Measurements from ENCODE around the gene CELSR2.

CELSR2 gene

DNA sequence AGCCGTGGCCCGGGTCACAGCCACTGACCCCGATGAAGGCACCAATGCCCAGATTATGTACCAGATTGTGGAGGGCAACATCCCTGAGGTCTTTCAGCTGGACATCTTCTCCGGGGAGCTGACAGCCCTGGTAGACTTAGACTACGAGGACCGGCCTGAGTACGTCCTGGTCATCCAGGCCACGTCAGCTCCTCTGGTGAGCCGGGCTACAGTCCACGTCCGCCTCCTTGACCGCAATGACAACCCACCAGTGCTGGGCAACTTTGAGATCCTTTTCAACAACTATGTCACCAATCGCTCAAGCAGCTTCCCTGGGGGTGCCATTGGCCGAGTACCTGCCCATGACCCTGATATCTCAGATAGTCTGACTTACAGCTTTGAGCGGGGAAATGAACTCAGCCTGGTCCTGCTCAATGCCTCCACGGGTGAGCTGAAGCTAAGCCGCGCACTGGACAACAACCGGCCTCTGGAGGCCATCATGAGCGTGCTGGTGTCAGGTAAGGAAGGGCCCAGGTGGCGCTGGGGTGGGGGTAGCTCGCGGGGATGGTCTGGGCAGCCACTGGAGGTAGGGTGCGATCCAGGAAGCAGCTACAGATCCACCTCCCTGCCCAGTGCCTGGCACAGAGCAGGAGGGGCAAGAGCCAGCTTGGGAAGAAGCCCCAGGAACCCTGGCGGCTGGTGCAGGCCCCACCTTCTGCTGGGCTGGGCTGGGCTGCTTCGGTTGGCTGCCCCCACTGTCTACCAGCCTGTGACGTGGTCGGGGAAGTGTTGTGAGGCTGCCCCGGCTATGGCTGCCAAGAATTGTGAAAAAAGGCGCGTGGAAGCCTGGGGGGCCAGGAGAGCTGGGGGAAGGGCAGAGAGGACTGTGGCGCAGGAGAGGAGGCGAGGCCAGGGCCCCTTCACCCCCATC is 3.8 kb downstream of the CELSR2 start:
- DNase-seq, result no peak

DNA sequence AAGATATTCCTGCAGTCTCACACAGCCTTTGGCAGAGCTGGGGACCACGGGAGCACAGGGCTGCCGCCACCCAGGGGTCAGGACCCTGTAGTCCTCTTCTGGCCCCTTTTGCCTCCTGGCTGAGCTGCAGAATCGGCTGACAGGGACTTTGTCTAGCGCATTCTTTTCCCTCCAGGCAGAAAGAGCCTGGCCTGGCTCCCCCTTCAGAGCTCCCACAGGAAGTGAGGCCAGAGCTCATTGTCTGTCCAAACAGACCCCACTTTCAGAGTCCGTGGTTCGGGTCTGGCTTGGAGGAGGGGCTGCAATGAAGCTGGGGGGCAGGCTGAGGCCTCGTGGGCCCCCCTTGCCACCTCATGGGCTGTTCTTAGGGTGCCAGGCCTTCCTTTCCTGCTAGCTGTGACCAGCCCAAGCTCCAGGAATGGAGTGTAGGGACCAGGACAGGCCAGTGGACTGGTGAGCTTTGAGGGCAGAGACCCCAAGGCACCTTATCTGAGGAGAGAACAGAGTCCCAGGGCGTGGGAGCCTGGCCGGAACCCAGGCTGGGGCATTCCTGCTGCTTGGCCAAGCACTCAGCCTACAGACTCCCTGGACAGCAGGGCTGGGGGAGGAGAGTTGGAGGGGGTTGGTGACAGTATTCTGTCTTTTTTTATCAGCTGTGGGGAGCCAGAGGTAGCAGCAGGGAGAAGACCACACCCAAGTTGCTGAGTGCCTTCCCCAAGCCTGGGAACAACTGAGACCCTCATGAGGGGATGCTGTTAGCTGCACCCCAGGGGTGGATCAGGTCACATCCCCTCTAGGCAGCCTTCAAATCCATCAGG is 4.7 kb downstream of the CELSR2 start:
- no peak for DNase-seq

DNA sequence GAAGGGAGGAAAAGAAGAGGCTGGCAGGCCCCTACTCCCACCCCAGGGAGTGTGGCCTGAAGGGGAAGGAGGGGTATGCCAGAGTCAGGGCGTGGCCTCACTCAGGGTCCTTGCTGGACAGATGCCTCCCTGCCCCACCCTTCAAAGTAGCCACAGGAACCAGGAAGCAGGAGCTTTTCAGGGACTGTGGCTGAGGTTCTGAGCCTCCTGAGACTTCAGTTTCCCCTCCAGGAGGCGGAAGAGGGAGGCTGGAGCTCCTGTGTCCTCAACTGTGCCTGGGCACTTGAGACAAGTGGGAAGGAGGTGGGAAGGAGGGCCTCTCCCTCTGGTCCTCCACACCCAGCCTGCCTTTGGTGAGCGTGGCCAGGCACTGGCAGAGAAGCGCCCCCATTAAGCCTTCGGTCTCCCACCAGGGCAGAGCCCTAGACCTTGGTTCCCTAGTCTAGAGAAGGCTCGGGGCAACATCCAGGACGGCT is 5.3 kb downstream of the CELSR2 start:
- no peak for DNase-seq

DNA sequence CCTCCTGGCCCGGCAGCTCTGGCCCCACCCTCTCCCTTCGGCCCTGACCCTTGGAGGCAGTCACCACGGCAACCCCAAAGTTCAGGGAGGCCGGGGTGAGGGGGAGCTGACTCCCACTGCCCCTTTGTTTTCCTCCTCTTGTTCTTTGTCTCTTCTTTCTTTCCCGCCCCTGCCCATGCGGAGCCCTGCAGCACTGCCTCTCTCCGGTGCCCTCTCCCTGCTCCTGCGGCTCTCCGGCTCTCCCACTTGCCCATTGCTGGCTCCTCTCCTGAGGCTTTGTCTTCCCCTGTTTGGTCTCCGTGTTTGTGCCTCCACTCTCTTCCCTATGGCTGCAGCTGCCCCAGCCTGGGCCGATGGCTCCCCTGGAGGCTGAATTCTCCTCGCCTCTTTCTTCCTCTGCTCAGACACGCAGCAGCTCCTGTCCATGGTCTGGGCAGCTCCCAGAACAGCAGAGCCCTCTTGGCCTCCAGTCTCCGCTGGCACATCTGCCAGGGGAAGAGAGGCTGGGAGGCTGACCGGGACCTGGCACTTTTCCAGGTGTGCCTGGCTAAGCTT is 5.8 kb downstream of the CELSR2 start:
- DNase-seq, result no peak

DNA sequence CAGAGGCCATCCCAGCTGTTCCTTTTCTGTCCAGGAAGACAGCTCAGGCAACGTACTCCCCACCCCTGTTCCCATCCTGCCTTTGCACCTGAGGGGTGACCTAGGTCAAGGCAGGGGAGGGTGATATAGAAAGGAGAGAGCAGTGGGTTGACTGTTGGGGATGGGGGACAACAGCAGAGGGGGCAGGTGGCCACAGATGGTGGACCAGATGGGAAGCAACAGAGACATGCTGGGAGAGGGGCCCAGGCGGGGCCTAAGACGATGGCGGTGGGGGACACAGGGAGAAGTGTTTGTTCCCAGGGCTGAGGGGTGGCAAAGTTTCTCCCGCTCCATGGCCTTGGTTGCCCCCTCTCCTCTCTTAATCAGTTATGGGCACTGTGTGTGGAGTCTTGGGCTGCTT is 6.3 kb downstream of the CELSR2 start:
- DNase-seq, result no peak

DNA sequence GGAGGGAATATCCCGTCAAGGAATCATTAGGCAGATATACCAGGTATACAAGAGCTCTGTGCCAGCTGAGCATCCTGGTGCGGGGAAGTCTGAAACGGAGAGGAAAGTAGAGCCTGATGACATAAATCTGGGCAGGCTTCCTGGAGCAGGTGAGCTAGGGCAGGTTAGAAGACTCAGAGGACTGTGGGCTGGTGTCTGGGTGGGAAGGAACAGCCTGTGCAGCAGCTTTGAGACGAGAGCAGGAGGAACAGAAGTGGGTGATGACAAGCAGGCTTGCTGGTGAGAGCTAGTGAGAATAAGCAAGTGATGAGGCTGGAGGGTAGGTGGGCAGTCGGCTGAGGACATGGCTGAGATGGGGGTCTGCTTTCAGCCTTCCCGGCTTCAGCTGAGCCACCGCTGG is 6.7 kb downstream of the CELSR2 start:
- no peak for DNase-seq

DNA sequence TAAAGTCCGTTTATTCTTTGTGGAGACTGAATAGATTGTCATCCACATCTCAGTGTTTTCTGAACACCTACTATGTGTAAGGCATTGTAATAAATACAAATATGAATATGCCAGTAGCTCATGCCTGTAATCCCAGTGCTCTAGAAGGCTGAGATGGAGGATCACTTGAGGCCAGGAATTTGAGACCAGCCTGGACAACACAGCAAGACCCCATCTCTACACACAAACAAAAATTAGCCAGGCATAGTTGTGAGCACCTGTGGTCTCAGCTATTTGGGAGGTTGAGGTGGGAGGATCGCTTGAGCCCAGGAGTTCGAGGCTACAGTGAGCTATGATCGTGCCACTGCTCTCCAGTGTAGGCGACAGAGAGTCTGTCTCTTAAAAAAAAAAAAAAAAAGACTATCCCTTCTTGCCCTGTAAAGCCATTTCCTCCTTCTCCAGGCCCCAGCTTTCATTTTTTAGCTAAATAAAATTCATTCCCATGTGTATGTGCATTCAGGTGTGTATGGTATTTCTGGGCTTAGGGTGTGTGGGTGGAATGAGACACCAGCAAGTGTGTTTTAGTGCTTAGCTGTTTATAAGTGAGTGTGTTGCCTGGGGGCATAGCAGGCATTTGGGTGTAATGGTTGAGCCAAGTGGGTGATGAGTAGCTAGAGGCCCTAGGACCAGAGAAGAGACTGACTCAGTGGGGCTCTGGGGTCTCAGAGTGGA is 7.8 kb downstream of the CELSR2 start:
- no peak for DNase-seq

DNA sequence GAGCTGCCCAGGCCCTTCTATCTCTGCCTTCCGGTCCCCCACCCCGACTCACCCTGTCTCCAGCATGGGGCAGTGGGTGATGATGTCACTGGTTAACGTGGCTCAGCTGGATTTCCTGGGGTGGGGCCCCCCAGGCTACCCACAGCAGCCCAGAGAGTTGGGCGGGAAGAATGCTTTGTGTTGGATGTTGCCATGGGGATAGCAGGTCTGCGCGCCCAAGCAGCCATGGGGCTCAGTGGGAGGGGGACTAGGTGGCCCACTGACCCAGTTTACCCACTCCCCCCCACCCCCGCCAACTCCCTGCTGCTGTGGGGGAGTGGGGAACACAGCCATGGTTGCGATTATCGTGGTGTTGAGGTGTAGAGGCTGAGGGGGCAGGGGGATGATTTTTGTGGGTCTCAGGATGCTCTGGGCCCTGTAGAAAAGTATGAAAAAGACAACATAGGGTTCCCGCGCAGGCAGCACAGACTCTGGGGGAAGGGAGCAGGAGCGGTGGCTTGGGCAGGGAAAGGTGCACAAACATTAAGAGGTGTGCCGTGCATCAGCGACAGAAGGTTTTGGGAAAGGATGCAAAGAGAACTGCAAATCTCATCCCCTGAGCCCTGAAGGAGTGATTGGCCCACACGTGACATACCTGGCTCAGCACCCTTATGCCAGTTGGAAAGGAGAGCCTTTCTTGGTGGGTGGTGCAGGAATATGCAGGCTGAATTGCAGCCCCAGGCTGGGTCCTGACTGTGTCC is 8.5 kb downstream of the CELSR2 start:
- DNase-seq, result no peak

DNA sequence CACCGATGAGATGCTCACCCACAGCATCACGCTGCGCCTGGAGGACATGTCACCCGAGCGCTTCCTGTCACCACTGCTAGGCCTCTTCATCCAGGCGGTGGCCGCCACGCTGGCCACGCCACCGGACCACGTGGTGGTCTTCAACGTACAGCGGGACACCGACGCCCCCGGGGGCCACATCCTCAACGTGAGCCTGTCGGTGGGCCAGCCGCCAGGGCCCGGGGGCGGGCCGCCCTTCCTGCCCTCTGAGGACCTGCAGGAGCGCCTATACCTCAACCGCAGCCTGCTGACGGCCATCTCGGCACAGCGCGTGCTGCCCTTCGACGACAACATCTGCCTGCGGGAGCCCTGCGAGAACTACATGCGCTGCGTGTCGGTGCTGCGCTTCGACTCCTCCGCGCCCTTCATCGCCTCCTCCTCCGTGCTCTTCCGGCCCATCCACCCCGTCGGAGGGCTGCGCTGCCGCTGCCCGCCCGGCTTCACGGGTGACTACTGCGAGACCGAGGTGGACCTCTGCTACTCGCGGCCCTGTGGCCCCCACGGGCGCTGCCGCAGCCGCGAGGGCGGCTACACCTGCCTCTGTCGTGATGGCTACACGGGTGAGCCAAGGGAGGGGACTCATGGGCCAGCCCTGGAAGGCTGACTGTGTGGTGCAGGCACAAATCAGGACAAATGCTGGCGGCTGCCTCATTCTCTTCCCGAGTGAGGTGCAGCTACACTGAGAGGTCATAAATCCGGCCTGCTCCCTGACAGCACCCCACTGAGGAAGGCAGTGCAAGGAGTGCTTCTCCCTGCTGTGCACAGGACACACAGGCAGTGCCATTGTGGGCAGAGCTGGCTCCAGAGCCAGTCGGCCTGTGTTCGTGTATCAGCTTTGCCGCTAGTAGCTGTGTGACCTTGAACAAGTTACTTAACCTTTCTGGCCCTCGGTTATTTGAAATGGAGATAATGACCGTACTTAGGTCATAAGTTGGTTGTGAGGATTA is 9.4 kb downstream of the CELSR2 start:
- no peak for DNase-seq

DNA sequence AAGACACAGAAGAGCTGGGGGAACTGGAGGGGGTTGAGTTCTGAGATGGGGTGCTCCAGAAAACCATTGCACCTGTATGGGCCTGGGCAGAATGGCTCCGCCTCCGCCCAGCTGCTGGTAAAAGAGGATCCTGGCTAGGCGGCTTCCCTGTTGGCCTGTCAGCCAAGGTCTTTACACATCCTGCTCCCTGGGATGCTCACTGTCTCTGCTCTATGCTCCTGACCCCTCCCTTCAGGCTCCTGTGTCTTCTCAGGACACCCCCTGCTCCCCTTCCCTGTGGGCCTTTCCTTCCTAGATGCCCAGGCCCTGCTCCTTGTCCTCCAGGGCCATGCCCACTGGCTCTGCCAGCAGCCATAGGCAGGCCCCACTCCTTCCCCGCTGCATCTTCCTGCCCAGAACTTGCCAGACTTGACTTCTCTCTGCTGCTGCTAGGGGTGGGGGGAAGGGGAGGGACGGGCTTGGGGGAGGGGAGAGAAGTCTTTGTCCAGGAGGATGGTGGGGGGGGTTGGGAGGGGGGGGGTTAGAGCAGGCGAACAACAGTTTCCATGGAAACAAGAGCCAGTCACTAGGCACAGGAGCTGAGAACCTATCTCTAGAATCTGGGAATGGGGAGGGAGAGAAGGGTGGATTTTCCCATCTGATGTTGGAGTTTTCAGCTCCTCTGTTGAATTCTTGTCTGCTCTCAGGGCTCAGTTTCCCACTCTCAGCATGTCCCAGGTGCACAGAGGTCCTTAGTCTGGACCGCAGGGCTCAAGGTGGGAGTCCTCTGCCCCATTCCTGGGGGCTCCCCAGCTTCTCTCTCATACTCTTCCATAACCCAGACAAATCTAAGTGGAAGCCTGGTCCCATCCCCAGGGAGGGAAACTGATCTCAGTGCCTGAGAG is 10.6 kb downstream of the CELSR2 start:
- no peak for DNase-seq

DNA sequence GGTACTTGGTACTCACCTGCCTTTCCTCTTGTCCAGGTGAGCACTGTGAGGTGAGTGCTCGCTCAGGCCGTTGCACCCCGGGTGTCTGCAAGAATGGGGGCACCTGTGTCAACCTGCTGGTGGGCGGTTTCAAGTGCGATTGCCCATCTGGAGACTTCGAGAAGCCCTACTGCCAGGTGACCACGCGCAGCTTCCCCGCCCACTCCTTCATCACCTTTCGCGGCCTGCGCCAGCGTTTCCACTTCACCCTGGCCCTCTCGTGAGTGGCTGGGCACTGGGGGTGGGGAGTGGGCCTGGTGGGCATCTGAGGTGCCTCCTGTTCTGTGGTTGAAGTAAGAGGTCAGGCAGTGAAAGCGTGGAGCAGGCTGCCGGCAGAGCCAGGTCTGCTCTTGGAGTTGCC is 11.7 kb downstream of the CELSR2 start:
- no peak for DNase-seq

DNA sequence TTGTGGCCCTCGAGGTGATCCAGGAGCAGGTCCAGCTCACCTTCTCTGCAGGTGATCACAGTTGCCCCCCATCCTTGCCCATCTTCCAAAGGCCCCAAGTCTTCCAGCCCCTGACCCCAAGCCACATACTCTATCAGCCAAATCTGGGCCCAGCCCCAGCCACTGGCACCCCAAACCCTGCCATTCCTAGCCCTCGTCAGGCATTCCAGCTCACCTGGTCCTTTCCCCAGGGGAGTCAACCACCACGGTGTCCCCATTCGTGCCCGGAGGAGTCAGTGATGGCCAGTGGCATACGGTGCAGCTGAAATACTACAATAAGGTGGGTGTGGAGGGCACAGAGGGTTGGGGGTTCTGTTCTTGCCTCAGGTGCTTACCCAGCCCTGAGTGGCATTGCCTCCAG is 12.2 kb downstream of the CELSR2 start:
- no peak for DNase-seq

DNA sequence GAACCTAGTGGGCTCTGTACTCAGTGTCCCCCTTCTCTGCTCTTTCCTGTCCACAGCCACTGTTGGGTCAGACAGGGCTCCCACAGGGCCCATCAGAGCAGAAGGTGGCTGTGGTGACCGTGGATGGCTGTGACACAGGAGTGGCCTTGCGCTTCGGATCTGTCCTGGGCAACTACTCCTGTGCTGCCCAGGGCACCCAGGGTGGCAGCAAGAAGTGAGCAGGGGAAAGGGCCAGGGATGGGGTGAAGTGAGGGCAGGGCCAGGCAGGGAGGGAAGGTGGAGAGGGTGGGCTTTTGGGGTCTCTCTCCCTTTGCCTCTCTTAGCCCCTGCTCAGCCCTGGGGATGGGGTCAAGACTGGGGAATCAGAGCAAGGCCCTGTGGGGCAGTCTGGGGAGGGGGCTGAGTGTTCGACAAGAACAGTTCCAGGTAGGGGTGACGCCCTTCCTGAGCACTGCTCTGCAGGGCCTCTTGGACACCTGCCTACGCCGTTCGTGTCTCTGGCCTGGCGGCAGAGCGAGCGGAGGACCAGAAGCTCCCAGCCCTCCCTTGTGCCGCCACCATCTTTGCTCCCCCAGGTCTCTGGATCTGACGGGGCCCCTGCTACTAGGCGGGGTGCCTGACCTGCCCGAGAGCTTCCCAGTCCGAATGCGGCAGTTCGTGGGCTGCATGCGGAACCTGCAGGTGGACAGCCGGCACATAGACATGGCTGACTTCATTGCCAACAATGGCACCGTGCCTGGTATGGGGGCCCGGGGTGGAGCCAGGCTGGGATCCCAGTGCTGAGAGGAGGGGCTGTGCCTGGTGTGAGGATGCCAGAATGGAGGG is 13.1 kb downstream of the CELSR2 start:
- DNase-seq, result no peak

DNA sequence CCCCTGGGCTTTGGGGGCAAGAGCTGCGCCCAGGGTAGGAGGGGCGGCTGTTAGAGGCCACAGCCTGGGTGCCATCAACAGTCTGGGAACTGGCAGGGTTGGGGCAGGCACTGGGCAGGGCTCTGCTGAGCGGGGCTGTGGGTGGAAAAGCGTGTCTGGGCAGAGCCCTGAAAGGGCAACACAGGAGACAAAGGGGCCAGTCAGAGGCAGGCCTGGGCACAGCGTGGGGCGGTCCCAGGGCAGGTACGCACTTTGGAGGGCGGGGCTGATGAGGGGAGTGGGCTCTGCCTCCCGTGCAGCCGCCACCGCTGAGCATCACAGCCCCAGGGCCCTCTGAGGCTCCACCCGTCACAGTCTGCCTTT is 13.9 kb downstream of the CELSR2 start:
- DNase-seq, result no peak

DNA sequence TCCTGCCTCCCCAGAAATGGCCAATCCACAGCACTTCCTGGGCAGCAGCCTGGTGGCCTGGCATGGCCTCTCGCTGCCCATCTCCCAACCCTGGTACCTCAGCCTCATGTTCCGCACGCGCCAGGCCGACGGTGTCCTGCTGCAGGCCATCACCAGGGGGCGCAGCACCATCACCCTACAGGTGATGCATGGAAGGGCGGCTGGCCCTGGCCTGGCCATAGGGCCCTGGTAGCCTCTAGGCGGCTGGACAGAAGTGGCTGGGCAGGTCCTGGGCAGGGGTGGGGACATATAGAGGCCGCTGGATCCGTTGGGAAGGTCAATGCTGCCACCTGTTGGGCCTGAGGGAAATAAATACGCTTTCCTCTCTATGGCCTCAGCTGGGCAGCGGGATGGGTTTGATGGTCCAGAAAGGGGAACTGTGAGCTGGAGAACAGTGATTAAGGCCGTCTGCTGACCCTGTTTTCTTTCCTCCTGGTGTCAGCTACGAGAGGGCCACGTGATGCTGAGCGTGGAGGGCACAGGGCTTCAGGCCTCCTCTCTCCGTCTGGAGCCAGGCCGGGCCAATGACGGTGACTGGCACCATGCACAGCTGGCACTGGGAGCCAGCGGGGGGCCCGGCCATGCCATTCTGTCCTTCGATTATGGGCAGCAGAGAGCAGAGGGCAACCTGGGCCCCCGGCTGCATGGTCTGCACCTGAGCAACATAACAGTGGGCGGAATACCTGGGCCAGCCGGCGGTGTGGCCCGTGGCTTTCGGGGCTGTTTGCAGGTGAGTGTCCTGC is 14.4 kb downstream of the CELSR2 start:
- peak; percentile 57 for DNase-seq

DNA sequence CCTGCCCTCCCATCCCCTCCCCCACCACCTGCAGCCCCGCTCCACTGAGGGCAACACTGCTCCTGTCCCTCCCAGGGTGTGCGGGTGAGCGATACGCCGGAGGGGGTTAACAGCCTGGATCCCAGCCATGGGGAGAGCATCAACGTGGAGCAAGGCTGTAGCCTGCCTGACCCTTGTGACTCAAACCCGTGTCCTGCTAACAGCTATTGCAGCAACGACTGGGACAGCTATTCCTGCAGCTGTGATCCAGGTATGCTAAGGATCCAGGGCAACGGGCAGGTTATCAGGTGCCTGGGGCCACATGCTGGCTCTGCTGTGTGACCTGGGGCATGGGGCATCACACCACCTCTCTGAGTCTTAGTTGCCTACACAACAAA is 15.0 kb downstream of the CELSR2 start:
- DNase-seq, result no peak

DNA sequence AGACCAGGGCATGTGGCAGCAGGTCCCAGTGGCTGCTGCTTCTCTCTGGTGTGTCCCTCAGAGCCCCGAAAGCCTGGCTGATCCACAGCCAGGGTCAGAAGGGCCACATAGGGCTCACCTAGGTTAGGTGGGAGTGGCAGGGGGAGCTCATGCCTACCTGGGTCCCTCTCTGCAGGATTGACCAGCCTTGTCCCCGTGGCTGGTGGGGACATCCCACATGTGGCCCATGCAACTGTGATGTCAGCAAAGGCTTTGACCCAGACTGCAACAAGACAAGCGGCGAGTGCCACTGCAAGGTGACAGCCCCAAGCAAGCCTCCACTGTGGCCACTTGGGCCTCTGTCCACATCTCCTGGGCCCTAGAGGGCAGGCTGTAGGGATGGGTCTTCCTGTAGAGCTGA is 15.7 kb downstream of the CELSR2 start:
- no peak for DNase-seq

DNA sequence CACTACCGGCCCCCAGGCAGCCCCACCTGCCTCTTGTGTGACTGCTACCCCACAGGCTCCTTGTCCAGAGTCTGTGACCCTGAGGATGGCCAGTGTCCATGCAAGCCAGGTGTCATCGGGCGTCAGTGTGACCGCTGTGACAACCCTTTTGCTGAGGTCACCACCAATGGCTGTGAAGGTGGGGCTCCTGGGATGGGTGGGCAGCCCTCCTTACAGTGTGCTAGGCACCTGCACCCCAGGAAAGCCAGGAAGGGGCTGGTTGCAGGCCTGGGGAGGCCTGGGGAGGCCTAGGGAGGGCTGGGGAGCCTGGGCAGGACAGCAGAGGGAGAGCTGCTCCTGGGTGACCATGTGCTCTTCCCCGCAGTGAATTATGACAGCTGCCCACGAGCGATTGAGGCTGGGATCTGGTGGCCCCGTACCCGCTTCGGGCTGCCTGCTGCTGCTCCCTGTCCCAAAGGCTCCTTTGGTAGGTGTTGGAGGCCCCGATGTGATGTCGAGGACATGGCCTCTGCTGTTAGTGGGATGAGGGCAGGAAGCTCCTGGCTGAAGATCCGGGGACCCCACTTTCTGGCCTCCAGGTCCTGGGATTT is 16.5 kb downstream of the CELSR2 start:
- no peak for DNase-seq

All from CD4-positive, alpha-beta T cell treated with Interleukin-4 for 4 hours (primary cell).